Measurements from ENCODE around the gene FHOD3.

GRCh38 chr18:36477776-36478175 lies 180.3 kb downstream of the FHOD3 start:
- TF ChIP-seq POLR2AphosphoS5 (IDR thresholded peaks at IDR 0.05; ENCODE audit: low read depth, low read length) = no peak
- TF ChIP-seq POLR2A (IDR thresholded peaks at IDR 0.05; ENCODE audit: low read depth, low read length) = no peak
- no peak for TF ChIP-seq SPI1 (IDR thresholded peaks at IDR 0.05; ENCODE audit: low read depth, low read length)
- no peak for TF ChIP-seq TAF1 (IDR thresholded peaks at IDR 0.05; ENCODE audit: low read depth, low read length)
- no peak for TF ChIP-seq PAX5 (IDR thresholded peaks at IDR 0.05; ENCODE audit: insufficient read depth, low read length, severe bottlenecking)
- no peak for TF ChIP-seq POU2F2 (IDR thresholded peaks at IDR 0.05; ENCODE audit: low read depth, low read length)

All from GM12891 (cell line).